Upper lobe of left lung (tissue), 4 donors: ENCODE measurements around the gene SGPL1.

Source experiments
- POLR2A ChIP-seq, 4 donors: fragments of 450-650 bp; IDR thresholded peaks; one replicate each; pipeline ENCODE4 v1.5.1; 2016 to 2017; ENCODE audit warnings: antibody characterized with exemption in 4 of 4, mild to moderate bottlenecking in 2 of 4
- POLR2AphosphoS5 ChIP-seq, 2 donors: sonication (generic); formaldehyde crosslinking; IDR thresholded peaks; one replicate each; pipeline ENCODE4 v1.5.1; 2017; ENCODE audit warnings: antibody characterized with exemption in 2 of 2
- TF ChIP-seq, protein P1 (sequence below), 6 experiments: fragments of 450-650 bp in 4 of 6; fragments of 200-600 bp in 2 of 6; sonication (generic) in 2 of 6; IDR thresholded peaks; one replicate each; pipeline ENCODE4 v1.5.1; 2016 to 2019; ENCODE audit warnings: antibody characterized with exemption in 6 of 6

GRCh38 chr10:70866424-70866823, 50.7 kb downstream of the SGPL1 start:
- TF ChIP-seq POLR2AphosphoS5 (IDR thresholded peaks at IDR 0.05): peak in 1 of 2 donors; percentile 23
- TF ChIP-seq, protein P1, sequence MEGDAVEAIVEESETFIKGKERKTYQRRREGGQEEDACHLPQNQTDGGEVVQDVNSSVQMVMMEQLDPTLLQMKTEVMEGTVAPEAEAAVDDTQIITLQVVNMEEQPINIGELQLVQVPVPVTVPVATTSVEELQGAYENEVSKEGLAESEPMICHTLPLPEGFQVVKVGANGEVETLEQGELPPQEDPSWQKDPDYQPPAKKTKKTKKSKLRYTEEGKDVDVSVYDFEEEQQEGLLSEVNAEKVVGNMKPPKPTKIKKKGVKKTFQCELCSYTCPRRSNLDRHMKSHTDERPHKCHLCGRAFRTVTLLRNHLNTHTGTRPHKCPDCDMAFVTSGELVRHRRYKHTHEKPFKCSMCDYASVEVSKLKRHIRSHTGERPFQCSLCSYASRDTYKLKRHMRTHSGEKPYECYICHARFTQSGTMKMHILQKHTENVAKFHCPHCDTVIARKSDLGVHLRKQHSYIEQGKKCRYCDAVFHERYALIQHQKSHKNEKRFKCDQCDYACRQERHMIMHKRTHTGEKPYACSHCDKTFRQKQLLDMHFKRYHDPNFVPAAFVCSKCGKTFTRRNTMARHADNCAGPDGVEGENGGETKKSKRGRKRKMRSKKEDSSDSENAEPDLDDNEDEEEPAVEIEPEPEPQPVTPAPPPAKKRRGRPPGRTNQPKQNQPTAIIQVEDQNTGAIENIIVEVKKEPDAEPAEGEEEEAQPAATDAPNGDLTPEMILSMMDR (IDR thresholded peaks at IDR 0.05): no peak
- TF ChIP-seq POLR2A (IDR thresholded peaks at IDR 0.05): peak in 1 of 4 donors; percentile 20
